Measurements from ENCODE around the gene ATXN10. TPM values are rescaled to one million over a fixed set of nuclear protein-coding genes. Genes with fewer than 3 reads are reported as not detected.
"Not testable (repeated sequence)": the region's sequence is repeated elsewhere in the genome, so short reads cannot be mapped to it uniquely, and the experiment has no call there.

The ATXN10 gene
- total and polyA plus RNA-seq, 2 experiments from 2014 or later, result 99.0 to 163 TPM

GRCh38 chr22:45796009-45796408, 124.4 kb downstream of the ATXN10 start:
- H3K27me3 ChIP-seq (ENCODE audit: insufficient read depth); H4K20me1 ChIP-seq (replicated peaks; ENCODE audit: insufficient read depth); H3K79me2 ChIP-seq (replicated peaks; ENCODE audit: insufficient read depth); H3F3A ChIP-seq (replicated peaks; ENCODE audit: low read depth); H3K27ac Mint-ChIP-seq; H3K4me1 Mint-ChIP-seq; H2AFZ ChIP-seq; ATAC-seq; H3K4me1 ChIP-seq (ENCODE audit: insufficient read depth); H3K4me2 ChIP-seq; H3K9me2 ChIP-seq (ENCODE audit: insufficient read depth); H3K4me3 Mint-ChIP-seq; H3K27me3 Mint-ChIP-seq (ENCODE audit: insufficient read depth, low read depth, poor library complexity); H3K4me3 ChIP-seq; H3K27ac ChIP-seq (ENCODE audit: low read depth): not testable (repeated sequence)
- Mint-ChIP-seq H3K36me3 (ENCODE audit: low read depth) (peaks cover 50% of the 10 kb centered on the region), H3K9me3 (peaks cover 26% of the 10 kb centered on the region)
- DNase-seq (ENCODE audit: low spot score), result peak; percentile 40
- peaks cover 20% of the 10 kb centered on the region for H3K36me3 ChIP-seq (ENCODE audit: insufficient read depth)

GRCh38 chr22:45799291-45799690, 127.7 kb downstream of the ATXN10 start:
- Mint-ChIP-seq H3K27me3 (ENCODE audit: insufficient read depth, low read depth, poor library complexity) (no peaks in the 10 kb centered on the region), H3K4me3 (no peak overlapping the region), H3K36me3 (ENCODE audit: low read depth) (peaks cover 38% of the 10 kb centered on the region), H3K9me3 (peaks cover 26% of the 10 kb centered on the region), H3K4me1 (no peaks in the 10 kb centered on the region), H3K27ac (no peak overlapping the region)
- no peaks in the 10 kb centered on the region for H3K79me2 ChIP-seq (replicated peaks; ENCODE audit: insufficient read depth)
- peaks cover 16% of the 10 kb centered on the region for H3K36me3 ChIP-seq (ENCODE audit: insufficient read depth)
- H3K9me2 ChIP-seq (ENCODE audit: insufficient read depth), result no peaks in the 10 kb centered on the region
- peaks cover 9% of the 10 kb centered on the region; the same call in 1 of the 2 replicates for H4K20me1 ChIP-seq (replicated peaks; ENCODE audit: insufficient read depth)
- no peaks in the 10 kb centered on the region for H3K27me3 ChIP-seq (ENCODE audit: insufficient read depth)
- no peak overlapping the region for H3K27ac ChIP-seq (ENCODE audit: low read depth)
- no peaks in the 10 kb centered on the region for H3F3A ChIP-seq (replicated peaks; ENCODE audit: low read depth)
- ATAC-seq (no peak), DNase-seq (ENCODE audit: low spot score) (no peak)
- no peak overlapping the region for H3K4me2 ChIP-seq
- H3K4me1 ChIP-seq (ENCODE audit: insufficient read depth), result no peaks in the 10 kb centered on the region
- H2AFZ ChIP-seq, result no peak overlapping the region
- TF ChIP-seq JUNB (IDR thresholded peaks at IDR 0.05; ENCODE audit: unreplicated experiment) (no peak), EZH2phosphoT487 (IDR thresholded peaks at IDR 0.05; ENCODE audit: unreplicated experiment) (no peak), POLR2AphosphoS5 (IDR thresholded peaks at IDR 0.05; ENCODE audit: low read depth) (no peak), ZNF462 (CRISPR knock-in tag; IDR thresholded peaks at IDR 0.05) (no peak), CTCF (conservative IDR thresholded peaks at IDR 0.05; ENCODE audit: low read depth in 2 of 2) (no peak), CREB1 (CRISPR knock-in tag; IDR thresholded peaks at IDR 0.05; ENCODE audit: low read depth) (no peak), NANOG (IDR thresholded peaks at IDR 0.05; ENCODE audit: borderline replicate concordance) (no peak), ETS1 (IDR thresholded peaks at IDR 0.05) (no peak), STAT1 (IDR thresholded peaks at IDR 0.05; ENCODE audit: unreplicated experiment) (no peak)
- H3K4me3 ChIP-seq, result no peak overlapping the region

All from GM23338 (cell line).